ENCODE results near the gene ACP2.

The ACP2 gene

GRCh38 chr11:47269002-47269828 is 20.6 kb upstream of the ACP2 start:
- DNase-seq = peak; percentile 87 to 93 (median 93)

DNA sequence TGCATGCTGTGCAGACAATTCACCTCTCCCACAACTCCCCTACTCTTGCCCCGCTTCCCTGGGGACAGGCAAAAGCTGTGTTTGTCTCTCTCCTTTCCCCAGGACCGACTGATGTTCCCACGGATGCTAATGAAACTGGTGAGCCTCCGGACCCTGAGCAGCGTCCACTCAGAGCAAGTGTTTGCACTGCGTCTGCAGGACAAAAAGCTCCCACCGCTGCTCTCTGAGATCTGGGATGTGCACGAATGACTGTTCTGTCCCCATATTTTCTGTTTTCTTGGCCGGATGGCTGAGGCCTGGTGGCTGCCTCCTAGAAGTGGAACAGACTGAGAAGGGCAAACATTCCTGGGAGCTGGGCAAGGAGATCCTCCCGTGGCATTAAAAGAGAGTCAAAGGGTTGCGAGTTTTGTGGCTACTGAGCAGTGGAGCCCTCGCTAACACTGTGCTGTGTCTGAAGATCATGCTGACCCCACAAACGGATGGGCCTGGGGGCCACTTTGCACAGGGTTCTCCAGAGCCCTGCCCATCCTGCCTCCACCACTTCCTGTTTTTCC is 19.9 kb upstream of the ACP2 start:
- DNase-seq = no peak

- no peak for DNase-seq
Measured at GRCh38 chr11:47267876-47268275, 19.3 kb upstream of the ACP2 start.

DNA sequence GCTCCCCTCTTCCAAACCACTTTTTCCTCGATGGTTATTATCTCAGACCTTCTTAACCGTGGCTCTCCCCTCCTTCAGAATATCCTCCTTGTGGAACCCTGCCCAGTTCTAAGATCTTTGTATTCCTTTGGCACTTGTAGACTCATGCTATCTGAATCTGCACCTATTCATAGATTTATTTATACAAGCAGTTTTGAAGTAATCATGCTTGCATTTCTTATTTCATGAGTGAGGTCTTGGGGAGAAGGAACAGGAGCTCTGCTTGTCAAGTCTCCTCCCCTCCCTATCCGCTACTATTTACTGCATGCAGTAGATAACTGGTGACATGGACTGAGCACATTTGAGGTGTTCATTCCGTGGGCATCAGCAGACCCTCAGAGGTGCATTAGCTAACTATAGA is 15.9 kb upstream of the ACP2 start:
- DNase-seq = no peak

DNA sequence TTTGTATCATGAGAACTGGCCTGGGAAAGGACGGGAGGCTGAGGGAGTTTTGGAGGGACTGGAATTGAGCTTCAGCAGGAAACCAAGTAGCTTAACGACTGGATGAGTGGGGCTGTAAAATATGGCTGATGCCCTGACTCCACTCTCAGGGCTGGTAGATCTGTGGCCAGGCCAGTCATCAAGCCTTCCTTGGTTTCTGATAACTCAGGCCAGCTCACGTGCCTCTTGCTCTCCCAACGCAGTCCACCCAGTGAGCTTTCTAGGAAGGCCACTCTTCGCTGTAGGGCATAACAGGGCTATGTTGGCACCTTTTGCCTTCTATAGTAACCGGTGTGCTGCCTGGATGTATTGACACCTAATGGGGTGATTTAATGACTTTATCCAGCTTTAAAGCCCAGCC is 15.5 kb upstream of the ACP2 start:
- no peak for DNase-seq

DNA sequence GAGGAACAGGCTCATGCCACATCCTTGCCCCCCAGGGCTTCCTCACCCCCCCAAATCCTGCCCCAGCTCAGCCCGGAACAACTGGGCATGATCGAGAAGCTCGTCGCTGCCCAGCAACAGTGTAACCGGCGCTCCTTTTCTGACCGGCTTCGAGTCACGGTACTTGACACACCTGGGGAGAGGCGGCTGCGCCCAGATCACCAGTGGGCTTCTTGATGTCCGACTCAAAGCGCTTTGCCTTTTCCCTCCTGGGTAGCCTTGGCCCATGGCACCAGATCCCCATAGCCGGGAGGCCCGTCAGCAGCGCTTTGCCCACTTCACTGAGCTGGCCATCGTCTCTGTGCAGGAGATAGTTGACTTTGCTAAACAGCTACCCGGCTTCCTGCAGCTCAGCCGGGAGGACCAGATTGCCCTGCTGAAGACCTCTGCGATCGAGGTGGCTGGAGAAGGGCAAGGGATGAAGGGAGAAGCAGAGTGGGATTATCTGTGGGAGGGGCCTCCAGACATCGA is 12.7 kb upstream of the ACP2 start:
- DNase-seq = no peak

DNA sequence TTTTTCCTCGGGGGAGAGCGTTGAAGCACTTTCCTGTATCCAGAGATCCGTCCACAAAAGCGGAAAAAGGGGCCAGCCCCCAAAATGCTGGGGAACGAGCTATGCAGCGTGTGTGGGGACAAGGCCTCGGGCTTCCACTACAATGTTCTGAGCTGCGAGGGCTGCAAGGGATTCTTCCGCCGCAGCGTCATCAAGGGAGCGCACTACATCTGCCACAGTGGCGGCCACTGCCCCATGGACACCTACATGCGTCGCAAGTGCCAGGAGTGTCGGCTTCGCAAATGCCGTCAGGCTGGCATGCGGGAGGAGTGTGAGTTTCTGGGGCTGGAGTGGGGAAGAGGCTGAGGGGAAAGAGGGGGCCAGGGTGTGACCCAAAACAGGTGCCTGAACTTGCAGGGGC is 11.8 kb upstream of the ACP2 start:
- DNase-seq = no peak

DNA sequence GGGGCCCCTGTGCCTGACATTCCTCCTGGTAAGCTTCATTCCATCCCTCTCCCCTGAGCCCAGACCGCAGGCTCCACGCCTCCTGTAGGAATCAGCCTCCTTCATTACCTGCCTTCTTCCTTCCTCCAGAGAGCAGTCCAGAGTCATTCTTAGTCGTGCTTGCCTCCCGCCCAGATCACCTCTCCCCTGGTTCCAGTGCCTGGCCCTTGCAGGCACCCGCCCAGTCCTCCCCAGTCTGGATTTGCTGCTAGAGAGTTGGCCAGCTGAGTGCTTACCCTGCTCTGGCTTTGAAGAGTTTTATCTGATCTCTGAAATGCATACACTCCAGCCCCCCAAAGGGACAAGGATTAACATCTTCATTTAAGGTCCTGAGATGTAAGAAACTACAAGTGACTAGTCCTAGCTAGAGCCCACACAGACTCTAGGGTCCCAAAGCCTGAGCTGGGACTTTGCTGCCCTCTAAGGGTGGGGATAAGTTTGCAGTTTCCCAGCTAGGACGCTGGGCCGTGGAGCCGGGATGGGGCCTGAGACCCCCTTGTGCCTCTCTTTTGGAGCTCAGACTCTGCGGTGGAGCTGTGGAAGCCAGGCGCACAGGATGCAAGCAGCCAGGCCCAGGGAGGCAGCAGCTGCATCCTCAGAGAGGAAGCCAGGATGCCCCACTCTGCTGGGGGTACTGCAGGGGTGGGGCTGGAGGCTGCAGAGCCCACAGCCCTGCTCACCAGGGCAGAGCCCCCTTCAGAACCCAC is 10.8 kb upstream of the ACP2 start:
- peak; percentile 67 to 77 (median 72) for DNase-seq

- DNase-seq = no peak
Measured at GRCh38 chr11:47258317-47258902, 9.8 kb upstream of the ACP2 start.

DNA sequence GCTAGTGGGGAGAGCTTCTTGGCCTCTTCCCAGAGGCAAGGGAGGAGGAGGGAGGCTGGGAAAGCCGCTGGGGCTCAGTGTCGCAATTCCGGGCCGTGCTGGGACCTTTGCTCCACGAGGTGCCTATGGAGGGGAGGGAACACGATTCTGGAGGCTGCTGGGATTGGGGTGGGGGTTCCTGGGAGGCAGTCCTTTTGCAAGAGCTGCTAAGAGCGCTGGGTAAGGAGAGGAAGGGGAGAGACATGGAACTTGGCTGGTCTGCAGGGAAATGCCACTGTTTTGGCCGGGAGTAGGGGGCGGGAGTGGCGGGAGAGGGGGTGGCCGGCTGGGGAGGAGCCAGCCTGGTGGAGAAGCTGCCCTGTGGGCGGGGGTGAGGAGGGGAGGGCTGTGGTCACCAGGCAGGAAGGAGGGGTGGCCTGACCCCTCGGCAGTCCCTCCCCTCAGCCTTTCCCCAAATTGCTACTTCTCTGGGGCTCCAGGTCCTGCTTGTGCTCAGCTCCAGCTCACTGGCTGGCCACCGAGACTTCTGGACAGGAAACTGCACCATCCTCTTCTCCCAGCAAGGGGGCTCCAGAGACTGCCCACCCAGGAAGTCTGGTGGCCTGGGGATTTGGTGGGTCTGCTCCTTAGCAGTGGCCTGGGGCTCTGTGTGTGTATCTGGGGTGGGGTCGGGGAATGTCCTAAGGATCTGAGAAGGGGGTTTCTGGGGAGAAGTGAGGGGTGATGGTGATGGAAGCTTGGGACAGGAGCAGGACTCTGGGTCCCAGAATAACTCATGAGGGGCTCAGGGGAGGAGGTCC is 9.1 kb upstream of the ACP2 start, which contains the start of gene NR1H3:
Gene NR1H3 (plus strand): TSS at position 480 of the 800 bp plus-strand sequence. CDS start 1,221 bp downstream, outside the sequence.
- peak; percentile 89 to 96 (median 94) for DNase-seq

GRCh38 chr11:47257177-47257516 is 8.5 kb upstream of the ACP2 start:
- no peak for DNase-seq

GRCh38 chr11:47256374-47256773 is 7.8 kb upstream of the ACP2 start:
- DNase-seq = no peak

DNA sequence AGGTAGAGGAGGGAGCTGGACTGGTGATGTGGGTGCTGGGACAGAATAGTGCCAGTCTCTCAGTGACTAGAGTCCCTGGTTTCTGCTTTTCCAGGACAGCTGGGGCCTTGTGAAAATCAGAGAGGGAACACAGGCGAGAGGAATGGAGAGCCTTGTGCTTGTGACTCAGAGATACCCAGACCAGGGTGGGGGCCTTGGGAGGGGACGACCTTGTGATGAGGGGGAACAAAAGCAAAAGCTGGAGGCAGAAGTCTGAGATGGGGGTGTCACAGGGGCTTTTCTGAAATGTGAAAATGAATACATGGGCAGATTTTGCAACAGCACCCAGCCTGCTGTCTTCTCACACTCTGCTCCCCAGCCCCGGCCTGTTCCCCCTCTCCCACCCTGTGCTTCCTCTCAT is 5.8 kb upstream of the ACP2 start:
- peak; percentile 85 to 95 (median 94) for DNase-seq

DNA sequence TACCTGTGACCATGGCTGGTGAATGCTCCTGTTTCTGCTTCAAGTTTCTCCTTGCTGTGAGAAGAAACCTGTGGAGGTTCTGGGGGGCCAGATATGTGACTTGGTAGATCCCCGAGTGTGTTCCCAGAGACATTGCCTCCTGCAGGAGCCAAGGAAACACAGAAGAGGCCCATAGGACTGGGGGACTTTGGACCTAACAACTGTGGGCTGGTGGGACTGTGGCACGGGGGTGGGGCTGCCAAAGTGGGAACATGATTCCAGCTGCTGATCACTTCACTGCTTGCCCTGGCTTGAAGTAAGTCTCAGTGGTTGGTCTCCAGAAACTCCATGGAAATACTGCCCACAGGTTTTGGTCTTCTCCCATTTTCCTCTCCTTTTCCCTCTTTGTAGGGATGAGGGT is 5.0 kb upstream of the ACP2 start:
- peak in 1 of 4 experiments; percentile 37 for DNase-seq

DNA sequence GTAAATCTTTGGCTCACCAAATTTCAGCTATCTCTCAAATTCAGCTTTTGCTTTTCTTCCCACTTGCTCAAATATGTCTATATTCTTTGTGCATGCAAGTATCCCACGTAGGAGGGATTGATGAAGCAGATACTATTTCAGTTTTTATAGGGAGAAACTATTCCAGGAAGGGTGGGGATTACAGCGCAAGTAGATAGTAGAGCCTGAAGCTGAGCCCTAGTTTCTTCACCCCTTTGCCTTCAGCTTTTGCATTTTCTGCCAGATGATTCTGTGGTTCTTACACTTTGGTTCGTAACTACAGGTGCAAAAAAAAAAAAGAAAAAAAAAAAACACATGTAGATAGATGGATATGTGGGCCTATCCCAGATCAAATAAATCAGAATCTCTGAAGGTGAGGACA is 3.1 kb upstream of the ACP2 start:
- no peak for DNase-seq

- no peak for DNase-seq
Measured at GRCh38 chr11:47249378-47249715, 733 bp upstream of the ACP2 start.

DNA sequence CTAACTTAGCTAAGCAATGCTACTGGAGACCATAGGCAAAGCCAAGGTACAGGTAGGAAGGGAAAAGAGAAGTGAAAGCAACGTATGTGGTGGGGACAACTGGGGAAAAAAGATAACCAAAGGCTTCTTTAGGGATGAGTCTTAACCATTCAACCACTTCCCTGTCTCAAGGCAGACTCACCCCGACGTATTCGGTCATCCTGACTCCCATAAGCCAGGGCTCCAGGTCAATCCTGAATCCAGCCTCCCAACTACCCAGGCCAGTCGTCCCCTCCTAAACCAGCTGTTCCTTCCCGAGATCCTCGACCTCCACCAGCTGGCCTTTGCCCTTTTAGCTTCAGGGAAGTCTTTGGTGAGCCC is 330 bp downstream of the ACP2 start:
- no peak for DNase-seq

- no peak for DNase-seq
Measured at GRCh38 chr11:47247502-47247901, 1.1 kb downstream of the ACP2 start.

DNA sequence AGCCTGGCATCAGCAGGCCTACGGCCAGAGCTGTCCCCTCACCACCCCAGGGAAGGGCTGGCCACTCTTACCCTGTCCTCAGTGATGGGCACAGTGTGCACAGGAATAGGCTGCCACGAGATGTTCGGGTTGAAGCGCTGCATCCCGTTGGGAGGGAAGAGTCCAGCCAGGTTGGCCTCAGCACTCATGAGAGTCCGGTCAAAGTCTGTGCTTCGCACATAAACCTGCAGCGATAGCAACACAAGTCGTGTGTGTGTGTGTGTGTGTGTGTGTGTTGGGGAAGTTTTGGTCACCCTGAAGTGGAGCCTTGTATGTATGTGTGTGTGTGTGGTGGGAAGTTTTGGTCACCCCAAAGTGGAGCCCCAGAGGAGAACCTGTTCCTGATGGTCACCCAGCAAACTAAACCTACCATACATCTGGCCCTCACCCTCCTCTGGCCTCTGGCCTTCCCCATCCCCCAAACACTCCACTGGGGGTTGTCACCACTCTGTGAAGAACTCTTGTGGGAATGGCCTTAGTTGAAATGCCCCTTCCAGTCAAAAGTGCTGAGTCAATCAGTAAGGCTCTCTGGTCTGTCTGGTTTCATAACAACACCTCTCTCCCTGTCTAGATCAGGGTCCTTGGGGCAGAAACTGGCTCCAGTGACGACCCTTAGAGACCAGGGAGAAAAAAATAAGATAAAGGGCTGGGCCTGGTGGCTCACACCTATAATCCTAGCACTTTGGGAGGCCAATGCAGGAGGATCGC is 2.8 kb downstream of the ACP2 start:
- no peak for DNase-seq

- peak; percentile 91 to 97 (median 94) for DNase-seq
Measured at GRCh38 chr11:47244448-47245350, 3.9 kb downstream of the ACP2 start.

DNA sequence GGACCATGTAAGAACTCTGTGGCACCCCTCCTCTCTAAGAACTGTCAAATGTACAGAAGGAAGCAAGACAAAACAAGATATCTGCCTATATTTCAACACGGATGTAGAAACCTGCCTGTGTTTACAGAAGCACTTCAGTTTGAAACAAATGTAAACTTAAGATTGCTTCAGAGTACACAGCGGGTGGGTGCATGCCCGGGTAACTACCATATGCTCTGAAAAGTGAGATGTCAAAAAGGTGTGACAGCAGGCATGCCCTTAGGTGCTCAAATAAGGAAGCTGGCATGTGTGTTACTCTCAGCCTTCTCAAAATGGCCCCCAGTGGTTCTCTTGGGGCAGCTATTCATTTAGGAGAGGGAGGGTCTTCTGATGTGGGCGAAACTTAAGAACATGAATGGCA is 5.2 kb downstream of the ACP2 start:
- DNase-seq = no peak

Measured in suppressor macrophage (primary cell).